ENCODE measurements around the gene TECRL. TPM values are rescaled to one million over a fixed set of nuclear protein-coding genes. Genes with fewer than 3 reads are reported as not detected.

The TECRL gene, protein sequence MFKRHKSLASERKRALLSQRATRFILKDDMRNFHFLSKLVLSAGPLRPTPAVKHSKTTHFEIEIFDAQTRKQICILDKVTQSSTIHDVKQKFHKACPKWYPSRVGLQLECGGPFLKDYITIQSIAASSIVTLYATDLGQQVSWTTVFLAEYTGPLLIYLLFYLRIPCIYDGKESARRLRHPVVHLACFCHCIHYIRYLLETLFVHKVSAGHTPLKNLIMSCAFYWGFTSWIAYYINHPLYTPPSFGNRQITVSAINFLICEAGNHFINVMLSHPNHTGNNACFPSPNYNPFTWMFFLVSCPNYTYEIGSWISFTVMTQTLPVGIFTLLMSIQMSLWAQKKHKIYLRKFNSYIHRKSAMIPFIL
- not detected for total RNA-seq

DNA sequence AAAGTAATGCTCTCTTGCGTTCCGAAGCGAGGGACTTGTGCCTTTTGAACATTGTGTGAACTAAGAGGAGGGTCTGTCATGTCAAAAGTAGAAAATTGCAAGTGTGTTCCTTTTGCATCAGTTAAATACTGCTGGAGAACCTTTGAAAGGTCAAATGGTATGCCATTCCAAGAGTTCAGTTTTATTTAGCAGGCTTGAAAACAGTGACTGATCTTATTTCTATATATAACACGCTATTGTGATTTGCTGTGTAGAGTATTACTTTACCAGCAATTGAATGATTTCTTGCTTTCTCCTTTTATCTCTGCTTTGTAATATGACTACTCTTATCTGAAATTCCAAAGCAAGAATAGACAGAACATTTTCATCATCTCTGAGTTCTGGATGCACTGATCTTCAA lies at the start of gene TECRL:
TSS of gene TECRL (minus strand) at position 151 of the 400 bp plus-strand sequence. CDS start at position 52, 99 bp downstream.
- CTCF ChIA-PET, result no interaction called here
- peaks cover 9% of the 10 kb centered on the region for H3K9me3 Mint-ChIP-seq (ENCODE audit: low read depth)
- H3K36me3 Mint-ChIP-seq (ENCODE audit: low read depth), result no peaks in the 10 kb centered on the region
- ATAC-seq (no peak), DNase-seq (no peak)
- POLR2A ChIA-PET, result no interaction called here
- intact Hi-C loops (cut with DNase I, micrococcal nuclease), result no loop called here
- no peaks in the 10 kb centered on the region for H3K27me3 Mint-ChIP-seq
- no peak within 1 kb of the TSS for H3K27ac Mint-ChIP-seq
- H3K4me3 Mint-ChIP-seq, result no peak within 1 kb of the TSS
- H3K4me1 Mint-ChIP-seq, result no peaks in the 10 kb centered on the region

DNA sequence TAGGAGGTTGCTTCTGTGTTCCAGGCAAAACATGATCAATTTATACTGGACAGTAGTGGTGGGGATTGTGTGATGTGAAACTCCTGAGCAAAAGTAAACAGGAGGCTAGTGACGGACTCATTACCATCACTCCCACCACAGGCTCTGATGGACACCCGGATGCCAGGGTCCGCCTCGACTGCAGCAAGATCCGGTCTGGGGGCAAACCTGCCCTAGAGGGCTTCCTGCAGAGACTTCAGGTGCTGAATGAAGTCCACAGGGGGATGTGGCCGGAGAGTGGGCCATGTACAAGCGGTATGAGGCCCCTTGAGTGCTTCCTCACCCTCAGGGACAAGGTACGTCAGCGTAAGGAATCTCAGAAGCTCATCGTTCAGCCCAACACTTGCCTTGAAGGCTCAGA lies 23.4 kb upstream of the TECRL start:
- no peak overlapping the region for H3K27ac Mint-ChIP-seq
- ATAC-seq, result no peak
- ChIA-PET CTCF (no interaction called here), POLR2A (no interaction called here)
- peaks cover 12% of the 10 kb centered on the region for H3K9me3 Mint-ChIP-seq (ENCODE audit: low read depth)
- H3K36me3 Mint-ChIP-seq (ENCODE audit: low read depth), result no peaks in the 10 kb centered on the region
- no peaks in the 10 kb centered on the region for H3K4me1 Mint-ChIP-seq
- no peaks in the 10 kb centered on the region for H3K27me3 Mint-ChIP-seq
- no peak for DNase-seq
- intact Hi-C loops (cut with DNase I, micrococcal nuclease), result no loop called here
- no peak overlapping the region for H3K4me3 Mint-ChIP-seq

DNA sequence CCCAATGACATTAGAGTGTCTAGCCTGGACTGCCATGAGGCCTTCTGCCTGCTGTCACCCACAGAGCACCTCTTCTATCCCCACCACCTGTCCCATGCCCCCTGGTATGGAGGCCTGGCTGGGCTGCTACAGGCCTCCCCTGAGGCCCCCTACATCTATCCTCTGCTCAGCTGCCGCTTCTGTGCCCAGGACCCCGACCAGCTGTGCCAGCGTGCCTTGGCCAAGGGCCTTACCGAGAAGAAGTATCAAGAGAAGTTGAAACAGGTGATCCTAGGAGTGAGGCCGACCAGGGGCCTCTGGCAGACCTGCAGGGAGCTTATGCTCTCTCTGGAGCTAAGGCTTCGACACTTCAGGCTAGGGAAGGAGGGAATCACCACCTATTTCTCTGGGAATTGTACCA lies 21.7 kb upstream of the TECRL start:
- peaks cover 10% of the 10 kb centered on the region for H3K9me3 Mint-ChIP-seq (ENCODE audit: low read depth)
- CTCF ChIA-PET, result no interaction called here
- no peak for ATAC-seq
- POLR2A ChIA-PET, result no interaction called here
- no peak for DNase-seq
- no peaks in the 10 kb centered on the region for H3K27me3 Mint-ChIP-seq
- no peaks in the 10 kb centered on the region for H3K4me1 Mint-ChIP-seq
- no peak overlapping the region for H3K27ac Mint-ChIP-seq
- no peaks in the 10 kb centered on the region for H3K36me3 Mint-ChIP-seq (ENCODE audit: low read depth)
- H3K4me3 Mint-ChIP-seq, result no peak overlapping the region
- intact Hi-C loops (cut with DNase I, micrococcal nuclease), result no loop called here

DNA sequence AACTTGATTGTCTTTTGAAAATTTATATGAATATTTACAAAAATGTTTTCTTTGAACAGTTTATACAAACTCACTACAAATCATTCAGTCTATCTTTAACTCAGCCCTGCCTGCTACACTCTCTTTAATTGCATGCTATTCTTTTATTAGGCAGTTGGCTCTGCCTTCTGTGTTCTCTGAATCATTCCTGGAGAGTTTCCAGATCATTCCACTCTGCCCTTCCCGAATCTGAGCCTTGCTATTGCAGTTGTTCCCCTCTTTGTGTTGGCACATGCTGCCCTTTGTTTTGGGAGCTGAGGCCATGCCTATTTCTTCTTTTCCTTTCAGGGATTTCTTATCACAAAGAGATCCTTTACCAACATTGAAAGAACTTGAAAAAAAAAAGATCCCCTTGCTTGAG lies 8.7 kb upstream of the TECRL start:
- ATAC-seq (no peak), DNase-seq (no peak)
- POLR2A ChIA-PET, result no interaction called here
- H3K4me3 Mint-ChIP-seq, result no peak overlapping the region
- no peaks in the 10 kb centered on the region for H3K27me3 Mint-ChIP-seq
- no peaks in the 10 kb centered on the region for H3K4me1 Mint-ChIP-seq
- no peaks in the 10 kb centered on the region for H3K9me3 Mint-ChIP-seq (ENCODE audit: low read depth)
- no peak overlapping the region for H3K27ac Mint-ChIP-seq
- H3K36me3 Mint-ChIP-seq (ENCODE audit: low read depth), result no peaks in the 10 kb centered on the region
- CTCF ChIA-PET, result no interaction called here
- intact Hi-C loops (cut with DNase I, micrococcal nuclease), result no loop called here

DNA sequence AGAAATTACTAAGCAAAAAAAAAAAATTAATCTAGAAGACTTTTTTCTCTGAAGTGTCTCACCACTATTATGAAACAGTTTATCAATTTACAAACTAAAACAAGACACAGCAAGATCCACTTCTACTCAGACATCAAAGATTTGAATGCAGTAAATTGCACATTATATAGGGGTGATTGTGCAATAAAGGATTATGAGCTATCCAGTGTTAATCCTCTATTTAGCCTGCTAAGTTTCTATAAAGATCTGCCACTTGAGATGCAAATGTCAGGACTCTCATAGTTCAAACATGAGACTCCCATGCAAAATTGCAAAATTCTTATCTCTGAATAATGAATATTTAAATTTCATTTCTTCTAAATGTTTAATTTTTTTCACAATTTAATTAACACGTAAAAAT lies 2.2 kb downstream of the TECRL start:
- Mint-ChIP-seq H3K27me3 (no peaks in the 10 kb centered on the region), H3K4me1 (no peaks in the 10 kb centered on the region), H3K9me3 (ENCODE audit: low read depth) (peaks cover 9% of the 10 kb centered on the region), H3K36me3 (ENCODE audit: low read depth) (no peaks in the 10 kb centered on the region), H3K27ac (no peak overlapping the region), H3K4me3 (no peak overlapping the region)
- ATAC-seq, result no peak
- DNase-seq, result no peak
- intact Hi-C loops (cut with DNase I, micrococcal nuclease), result no loop called here
- POLR2A ChIA-PET, result no interaction called here
- CTCF ChIA-PET, result no interaction called here

DNA sequence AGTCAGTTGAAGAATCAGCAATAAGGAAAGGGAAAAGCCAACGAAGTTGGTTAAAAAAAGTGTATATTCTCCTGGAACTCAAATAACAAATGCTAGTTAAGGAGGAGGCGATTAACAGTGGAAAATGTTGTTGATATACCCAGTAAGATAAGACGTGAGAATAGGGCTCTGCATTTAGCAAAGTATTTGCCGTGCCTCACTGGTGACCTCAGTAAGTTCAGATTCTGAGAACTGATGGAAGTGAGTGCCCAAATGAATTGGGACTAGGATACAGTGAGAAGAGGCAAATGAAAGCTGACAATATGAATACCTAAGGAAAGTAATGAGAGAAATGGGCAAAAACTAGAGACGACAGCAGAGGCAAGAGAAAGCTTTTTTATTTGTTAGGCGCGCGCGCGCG lies 3.5 kb downstream of the TECRL start:
- Mint-ChIP-seq H3K4me1 (no peaks in the 10 kb centered on the region), H3K27me3 (no peaks in the 10 kb centered on the region), H3K4me3 (no peak overlapping the region), H3K9me3 (ENCODE audit: low read depth) (peaks cover 6% of the 10 kb centered on the region), H3K36me3 (ENCODE audit: low read depth) (no peaks in the 10 kb centered on the region), H3K27ac (no peak overlapping the region)
- DNase-seq (no peak), ATAC-seq (no peak)
- POLR2A ChIA-PET, result no interaction called here
- intact Hi-C loops (cut with DNase I, micrococcal nuclease), result no loop called here
- CTCF ChIA-PET, result no interaction called here

DNA sequence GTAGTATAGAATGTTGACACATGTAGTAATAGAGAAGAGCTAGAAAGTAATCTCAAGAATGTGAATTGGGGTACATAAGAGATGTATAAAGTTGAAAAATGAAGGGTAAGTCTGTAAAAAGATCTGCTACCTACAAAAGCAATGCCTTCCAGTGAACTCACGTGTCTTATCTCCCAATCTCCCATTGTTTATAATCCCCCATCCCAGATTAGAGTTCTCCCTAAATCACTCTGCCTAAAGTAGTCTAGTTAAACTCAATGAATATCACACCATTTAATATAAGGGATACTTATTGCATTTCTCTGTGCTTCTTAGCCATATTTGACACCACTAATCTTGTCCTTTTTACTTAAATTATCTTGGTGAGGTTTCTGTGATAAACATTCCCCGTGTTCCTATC lies 6.6 kb downstream of the TECRL start:
- Mint-ChIP-seq H3K9me3 (ENCODE audit: low read depth) (peaks cover 3% of the 10 kb centered on the region), H3K27ac (no peak overlapping the region), H3K4me1 (no peaks in the 10 kb centered on the region), H3K4me3 (no peak overlapping the region), H3K36me3 (ENCODE audit: low read depth) (no peaks in the 10 kb centered on the region), H3K27me3 (no peaks in the 10 kb centered on the region)
- ChIA-PET CTCF (no interaction called here), POLR2A (no interaction called here)
- no peak for DNase-seq
- no peak for ATAC-seq
- intact Hi-C loops (cut with DNase I, micrococcal nuclease), result no loop called here

DNA sequence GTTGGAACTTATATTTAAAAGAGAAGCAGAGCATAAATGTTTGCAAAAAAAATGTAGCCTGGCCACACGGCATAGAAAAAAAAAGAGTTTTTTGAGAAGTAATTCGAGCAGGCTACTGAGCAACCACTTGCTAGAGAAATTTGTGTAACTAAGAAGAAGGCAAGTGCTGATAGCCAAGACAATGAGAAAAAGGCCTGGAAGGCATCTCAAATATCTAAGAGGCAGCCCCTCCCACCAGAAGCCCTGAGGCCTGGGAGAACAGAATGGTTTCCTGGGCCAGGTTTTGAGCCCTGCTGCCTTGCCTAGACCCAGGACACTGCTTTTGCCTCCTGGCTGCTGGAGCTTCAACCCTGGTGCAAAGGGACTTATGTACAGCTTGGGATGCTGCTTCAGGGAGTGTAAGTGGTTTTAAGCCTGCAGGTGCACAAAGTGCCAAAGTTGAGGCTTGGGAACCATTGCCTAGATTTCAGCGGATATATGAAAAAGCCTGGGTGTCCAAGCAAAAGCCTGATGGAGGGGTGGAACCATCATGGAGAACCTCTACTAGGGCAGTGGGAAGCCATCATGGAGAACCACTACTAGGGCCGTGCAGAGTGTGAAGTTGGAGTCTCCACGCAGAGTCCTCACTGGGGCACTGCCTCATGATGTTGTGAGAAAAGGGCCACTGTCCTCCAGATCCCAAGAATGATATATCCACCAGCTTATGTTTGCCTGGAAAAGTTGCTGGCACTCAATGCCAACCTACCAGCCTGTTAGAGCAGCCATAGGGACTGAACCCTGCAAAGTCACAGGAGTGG lies 9.7 kb downstream of the TECRL start:
- ChIA-PET CTCF (no interaction called here), POLR2A (no interaction called here)
- ATAC-seq (no peak), DNase-seq (no peak)
- H3K36me3 Mint-ChIP-seq (ENCODE audit: low read depth), result no peaks in the 10 kb centered on the region
- no peaks in the 10 kb centered on the region for H3K4me1 Mint-ChIP-seq
- no peaks in the 10 kb centered on the region for H3K9me3 Mint-ChIP-seq (ENCODE audit: low read depth)
- H3K4me3 Mint-ChIP-seq, result no peak overlapping the region
- H3K27me3 Mint-ChIP-seq, result no peaks in the 10 kb centered on the region
- intact Hi-C loops (cut with DNase I, micrococcal nuclease), result no loop called here
- no peak overlapping the region for H3K27ac Mint-ChIP-seq

DNA sequence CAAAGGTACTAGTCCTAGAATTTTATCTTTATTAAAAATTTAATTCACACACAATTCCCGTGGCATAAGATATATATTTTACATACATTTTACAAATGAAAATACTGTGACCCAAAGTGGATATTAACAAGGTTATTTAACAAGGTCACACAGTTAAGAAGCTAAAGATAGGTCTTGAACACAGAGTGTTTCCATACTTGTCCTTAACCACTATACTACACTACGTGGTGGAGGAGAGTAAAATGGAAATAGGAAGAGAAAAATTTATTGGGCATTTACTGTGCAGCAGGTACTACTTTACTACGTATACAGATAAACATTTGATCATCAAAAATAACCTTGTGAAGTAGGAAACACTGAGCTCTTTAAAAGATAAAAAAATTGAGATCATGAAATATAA lies 14.8 kb downstream of the TECRL start:
- Mint-ChIP-seq H3K27me3 (no peaks in the 10 kb centered on the region), H3K9me3 (ENCODE audit: low read depth) (no peaks in the 10 kb centered on the region), H3K36me3 (ENCODE audit: low read depth) (no peaks in the 10 kb centered on the region), H3K27ac (no peak overlapping the region), H3K4me3 (no peak overlapping the region), H3K4me1 (no peaks in the 10 kb centered on the region)
- CTCF ChIA-PET, result no interaction called here
- intact Hi-C loops (cut with DNase I, micrococcal nuclease), result no loop called here
- POLR2A ChIA-PET, result no interaction called here
- DNase-seq (no peak), ATAC-seq (no peak)

DNA sequence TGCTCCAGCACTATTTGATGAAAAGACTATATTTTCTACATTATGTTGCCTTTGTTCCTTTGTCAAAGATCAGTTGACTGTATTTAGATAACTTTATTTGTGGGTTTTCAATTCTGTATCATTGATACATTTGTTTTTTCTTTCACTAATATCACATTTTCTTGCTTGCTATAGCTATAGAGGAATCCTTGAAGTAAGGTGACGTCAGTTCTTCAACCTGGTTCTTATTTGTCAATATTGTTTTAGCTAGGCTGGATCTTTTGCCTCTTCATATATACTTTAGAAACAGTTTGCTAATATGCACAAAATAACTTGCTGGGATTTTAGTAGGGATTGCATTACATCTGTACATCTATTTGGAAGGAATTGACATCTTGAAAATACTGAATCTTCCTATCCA lies 21.0 kb downstream of the TECRL start:
- Mint-ChIP-seq H3K36me3 (ENCODE audit: low read depth) (no peaks in the 10 kb centered on the region), H3K9me3 (ENCODE audit: low read depth) (peaks cover 6% of the 10 kb centered on the region), H3K27ac (no peak overlapping the region), H3K27me3 (no peaks in the 10 kb centered on the region), H3K4me3 (no peak overlapping the region), H3K4me1 (no peaks in the 10 kb centered on the region)
- CTCF ChIA-PET, result no interaction called here
- POLR2A ChIA-PET, result no interaction called here
- ATAC-seq, result no peak
- intact Hi-C loops (cut with DNase I, micrococcal nuclease), result no loop called here
- no peak for DNase-seq

DNA sequence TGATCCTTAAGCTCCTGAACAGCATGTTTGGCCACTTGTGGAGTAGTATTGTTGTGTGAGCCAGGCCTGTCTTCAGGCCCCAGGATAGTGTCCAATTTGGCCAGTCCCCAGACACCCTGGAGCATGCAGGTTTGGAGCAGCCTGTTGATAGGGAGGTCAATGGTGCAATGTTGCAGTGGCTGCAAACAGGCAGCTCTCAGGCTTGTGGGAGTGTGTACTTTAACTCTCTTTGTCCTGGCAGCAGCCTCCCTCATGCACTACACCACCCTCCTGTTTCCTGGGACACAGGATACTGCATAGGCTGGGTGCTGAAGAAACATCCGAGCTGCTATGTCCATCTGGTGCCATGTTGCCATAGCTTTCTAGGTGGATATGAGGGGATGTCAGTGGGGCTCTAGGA lies 24.0 kb downstream of the TECRL start:
- H3K36me3 Mint-ChIP-seq (ENCODE audit: low read depth), result no peaks in the 10 kb centered on the region
- H3K9me3 Mint-ChIP-seq (ENCODE audit: low read depth), result peaks cover 8% of the 10 kb centered on the region
- CTCF ChIA-PET, result interaction anchor here (0.6 kb wide), 1 partner anchor 342 kb away, joined by 3 read pairs; no protein-coding TSS in a partner anchor
- no peak overlapping the region for H3K4me3 Mint-ChIP-seq
- POLR2A ChIA-PET, result no interaction called here
- no peaks in the 10 kb centered on the region for H3K27me3 Mint-ChIP-seq
- DNase-seq (no peak), ATAC-seq (no peak)
- no peaks in the 10 kb centered on the region for H3K4me1 Mint-ChIP-seq
- no peak overlapping the region for H3K27ac Mint-ChIP-seq
- intact Hi-C loops (cut with DNase I, micrococcal nuclease), result no loop called here

Data from activated CD4-positive, alpha-beta T cell treated with anti-CD3 and anti-CD28 coated beads for 36 hours (primary cell).